GM19397 (cell line): Measurements from ENCODE around the gene IQCB1.
"Not testable (repeated sequence)": the region's sequence is repeated elsewhere in the genome, so short reads cannot be mapped to it uniquely, and the experiment has no call there.

Source experiments
- ATAC-seq: cut with Tn5 transposase; IDR thresholded peaks from one replicate; pipeline ENCODE4 v1.9.1; 2021; ENCODE audit warnings: mild to moderate bottlenecking, moderate library complexity; ENCODE audit not compliant: unreplicated experiment

IQCB1 gene, protein sequence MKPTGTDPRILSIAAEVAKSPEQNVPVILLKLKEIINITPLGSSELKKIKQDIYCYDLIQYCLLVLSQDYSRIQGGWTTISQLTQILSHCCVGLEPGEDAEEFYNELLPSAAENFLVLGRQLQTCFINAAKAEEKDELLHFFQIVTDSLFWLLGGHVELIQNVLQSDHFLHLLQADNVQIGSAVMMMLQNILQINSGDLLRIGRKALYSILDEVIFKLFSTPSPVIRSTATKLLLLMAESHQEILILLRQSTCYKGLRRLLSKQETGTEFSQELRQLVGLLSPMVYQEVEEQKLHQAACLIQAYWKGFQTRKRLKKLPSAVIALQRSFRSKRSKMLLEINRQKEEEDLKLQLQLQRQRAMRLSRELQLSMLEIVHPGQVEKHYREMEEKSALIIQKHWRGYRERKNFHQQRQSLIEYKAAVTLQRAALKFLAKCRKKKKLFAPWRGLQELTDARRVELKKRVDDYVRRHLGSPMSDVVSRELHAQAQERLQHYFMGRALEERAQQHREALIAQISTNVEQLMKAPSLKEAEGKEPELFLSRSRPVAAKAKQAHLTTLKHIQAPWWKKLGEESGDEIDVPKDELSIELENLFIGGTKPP

GRCh38 chr3:121834671-121835464, at the start of gene IQCB1, which contains the start of gene EAF2:
Gene IQCB1, minus strand, starts transcription at chr3:121835060. Its CDS starts 6,100 bp downstream, at chr3:121828960.
Gene EAF2, plus strand, starts transcription at chr3:121835209. Its CDS starts 77 bp downstream, at chr3:121835286.
- ATAC-seq = peak; percentile 99

DNA sequence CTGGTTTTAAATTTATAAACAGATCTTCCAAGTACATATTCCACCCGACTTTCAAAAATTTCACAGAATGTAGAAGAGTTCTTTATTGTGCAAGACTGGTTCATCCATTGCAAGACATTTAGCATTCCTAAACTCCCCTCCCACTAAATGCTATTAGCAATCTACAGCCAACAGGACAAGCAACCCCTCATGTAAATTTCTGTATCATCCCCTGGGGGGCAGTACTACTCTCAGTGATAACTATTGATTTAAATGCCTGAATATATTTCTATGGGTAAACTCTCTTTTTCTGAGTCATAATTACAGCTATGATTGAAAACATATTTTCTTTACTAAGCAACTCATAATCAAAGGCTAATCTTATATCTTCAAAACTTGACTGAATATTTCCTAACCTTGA, 48.6 kb upstream of the IQCB1 start:
- no peak for ATAC-seq

GRCh38 chr3:121878411-121878810, 43.6 kb upstream of the IQCB1 start:
- ATAC-seq = no peak

DNA sequence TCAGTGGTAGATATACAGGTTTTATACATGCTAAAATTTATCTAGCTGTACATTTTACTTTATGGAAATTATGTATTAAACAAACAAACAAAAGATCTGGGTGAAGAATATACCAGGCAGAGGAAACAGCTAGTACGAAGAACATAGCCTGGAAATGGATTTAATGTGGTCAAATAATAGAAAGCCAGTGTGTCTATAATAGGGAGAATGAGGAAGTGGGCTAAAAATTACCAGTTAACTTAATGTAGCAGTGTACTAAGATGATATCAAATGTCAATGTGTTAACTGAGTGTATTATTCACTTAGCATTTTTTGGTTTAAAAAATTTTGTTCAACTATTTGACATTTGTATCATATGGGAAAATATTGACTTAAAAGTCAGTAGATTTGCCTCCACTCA, 36.6 kb upstream of the IQCB1 start:
- ATAC-seq = no peak

DNA sequence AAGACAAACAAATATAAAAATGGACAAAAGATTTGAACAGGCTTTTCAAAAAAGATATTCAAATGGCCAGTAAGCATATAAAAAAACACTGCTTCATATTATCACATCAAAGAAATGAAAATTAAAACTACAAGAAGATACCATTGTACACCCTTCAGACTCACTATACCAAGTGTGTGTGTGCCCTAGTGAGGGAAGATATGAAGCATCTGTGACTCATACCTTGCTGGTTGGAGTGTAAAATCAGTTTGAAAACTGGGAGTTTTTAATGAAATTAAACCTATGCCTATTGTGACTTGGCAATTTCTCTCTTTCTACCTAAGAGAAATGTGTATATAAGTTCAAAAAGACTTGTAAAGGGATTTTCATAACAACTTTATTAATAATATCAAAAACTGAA, 35.9 kb upstream of the IQCB1 start:
- ATAC-seq = no peak

- no peak for ATAC-seq
Observed at GRCh38 chr3:121869736-121870135, 34.9 kb upstream of the IQCB1 start.

- no peak for ATAC-seq
Observed at GRCh38 chr3:121863801-121864200, 28.9 kb upstream of the IQCB1 start.

DNA sequence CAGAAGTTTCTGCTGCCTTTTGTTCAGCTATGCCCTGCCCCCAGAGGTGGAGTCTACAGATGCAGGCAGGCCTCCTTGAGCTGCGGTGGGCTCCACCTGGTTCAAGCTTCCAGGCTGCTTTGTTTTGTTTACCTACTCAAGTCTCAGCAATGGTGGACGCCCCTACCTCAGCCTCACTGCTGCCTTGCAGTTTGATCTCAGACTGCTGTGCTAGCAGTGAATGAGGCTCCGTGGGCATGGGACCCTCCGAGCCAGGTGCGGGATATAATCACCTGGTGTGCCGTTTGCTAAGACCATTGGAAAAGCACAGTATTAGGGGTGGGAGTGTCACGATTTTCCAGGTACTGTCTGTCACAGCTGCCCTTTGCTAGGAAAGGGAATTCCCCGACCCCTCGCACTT, 28.4 kb upstream of the IQCB1 start:
- not testable (repeated sequence) for ATAC-seq

DNA sequence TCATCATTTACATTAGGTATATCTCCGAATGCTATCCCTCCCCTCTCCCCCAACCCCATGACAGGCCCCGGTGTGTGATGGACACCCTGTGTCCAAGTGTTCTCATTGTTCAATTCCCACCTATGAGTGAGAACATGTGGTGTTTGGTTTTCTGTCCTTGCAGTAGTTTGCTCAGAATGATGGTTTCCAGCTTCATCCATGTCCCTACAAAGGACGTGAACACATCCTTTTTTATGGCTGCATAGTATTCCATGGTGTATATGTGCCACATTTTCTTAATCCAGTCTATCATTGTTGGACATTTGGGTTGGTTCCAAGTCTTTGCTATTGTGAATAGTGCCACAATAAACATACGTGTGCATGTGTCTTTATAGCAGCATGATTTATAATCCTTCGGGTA, 22.9 kb upstream of the IQCB1 start:
- ATAC-seq = not testable (repeated sequence)

DNA sequence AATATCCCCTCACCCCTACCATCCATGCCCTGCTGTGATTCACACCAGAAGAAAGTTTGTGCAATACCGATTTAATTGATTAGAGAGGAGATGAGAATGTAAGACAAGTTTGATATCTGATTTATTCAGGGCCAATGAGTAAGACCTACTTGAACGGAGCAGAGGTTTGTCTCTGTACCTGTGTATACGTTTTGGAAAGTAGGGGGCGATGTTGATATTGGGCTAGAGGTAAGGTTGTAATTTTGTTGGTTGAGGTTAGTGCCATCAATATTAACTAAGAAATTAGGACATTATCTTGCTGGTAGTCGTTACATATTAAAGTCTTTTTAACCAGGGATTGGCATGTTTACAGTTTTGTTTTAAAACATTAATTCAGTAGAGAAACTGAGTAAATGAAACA, 20.7 kb upstream of the IQCB1 start:
- no peak for ATAC-seq

DNA sequence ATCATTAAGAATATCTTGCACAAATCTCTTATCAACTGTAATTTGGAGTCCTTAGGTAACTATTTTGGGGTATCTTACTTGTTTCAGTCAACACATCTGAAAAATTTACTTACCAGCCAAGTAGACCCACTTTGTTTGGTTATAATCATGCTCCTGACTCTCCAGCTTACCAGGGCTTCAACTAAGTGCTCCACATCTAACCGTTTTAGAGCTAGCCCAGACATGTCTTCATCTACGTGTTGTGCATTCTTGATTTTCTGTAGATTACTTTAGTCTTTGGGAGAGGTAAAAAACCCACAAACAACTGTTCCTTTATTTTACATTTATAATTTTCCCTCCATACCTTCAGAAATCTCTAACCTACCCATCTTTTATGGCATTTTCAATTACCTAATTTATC, 17.4 kb upstream of the IQCB1 start:
- ATAC-seq = no peak

- ATAC-seq = no peak
Observed at GRCh38 chr3:121844892-121845291, 10.0 kb upstream of the IQCB1 start.

DNA sequence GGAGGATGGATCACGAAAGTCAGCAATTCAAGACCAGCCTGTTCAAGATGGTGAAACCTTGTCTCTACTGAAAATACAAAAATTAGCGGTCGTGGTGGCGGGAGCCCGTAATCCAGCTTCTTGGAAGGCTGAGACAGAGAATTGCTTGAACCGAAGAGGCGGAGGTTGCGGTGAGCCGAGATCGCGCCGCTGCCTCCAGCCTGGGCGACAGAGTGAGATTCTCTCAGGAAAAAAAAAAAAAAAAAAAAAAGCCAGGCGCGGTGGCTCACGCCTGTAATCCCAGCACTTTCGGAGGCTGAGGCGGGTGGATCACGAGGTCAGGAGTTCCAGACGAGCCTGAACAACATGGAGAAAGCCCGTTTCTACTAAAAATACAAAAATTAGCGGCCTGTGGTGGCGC, 5.1 kb upstream of the IQCB1 start:
- ATAC-seq = no peak

GRCh38 chr3:121836481-121836880, 1.6 kb upstream of the IQCB1 start:
- no peak for ATAC-seq

GRCh38 chr3:121836064-121836463, 1.2 kb upstream of the IQCB1 start:
- ATAC-seq = no peak

DNA sequence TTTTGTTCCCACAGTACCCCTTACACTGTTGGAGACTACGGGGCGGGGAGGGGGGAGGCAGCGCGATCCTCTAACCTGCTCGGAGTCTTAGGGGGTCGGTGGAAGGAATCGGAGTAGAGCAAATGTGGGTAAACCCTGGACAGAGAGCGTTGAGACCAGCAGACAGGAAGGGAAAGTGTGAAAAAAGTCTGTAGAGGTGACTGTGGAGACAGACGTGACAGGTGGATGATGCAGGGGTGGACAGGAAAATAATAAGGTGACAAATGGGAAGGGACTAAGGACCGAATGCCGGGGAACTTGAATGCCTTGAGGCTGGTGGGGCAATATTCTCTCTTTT, 573 bp upstream of the IQCB1 start:
- ATAC-seq = peak; percentile 6

DNA sequence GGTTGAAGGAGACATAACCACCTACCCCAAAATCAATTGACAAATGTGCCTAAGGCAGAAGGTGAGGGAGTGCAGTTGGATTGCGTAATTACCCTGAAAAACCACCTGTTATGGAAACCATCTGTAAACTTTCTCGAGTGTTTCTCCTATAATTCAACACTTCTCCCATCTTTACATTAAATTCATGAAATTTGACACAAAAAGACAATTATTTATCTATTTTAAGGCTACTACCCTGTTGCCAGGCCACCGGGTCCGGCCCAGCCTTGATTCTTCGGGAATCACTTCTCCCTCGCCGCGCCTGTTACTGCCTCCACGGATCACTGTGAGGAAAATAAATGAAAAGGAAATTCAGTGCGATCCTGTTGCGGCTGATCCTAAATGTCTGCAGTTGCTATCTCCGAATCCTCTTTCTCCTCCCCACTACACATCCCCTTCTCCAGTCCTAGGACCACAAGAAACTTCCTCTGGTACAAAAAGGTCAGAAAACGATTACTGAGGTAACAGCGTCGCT, 646 bp downstream of the IQCB1 start:
- no peak for ATAC-seq

- ATAC-seq = no peak
Observed at GRCh38 chr3:121822973-121823372, 11.9 kb downstream of the IQCB1 start.

GRCh38 chr3:121821421-121822199, 13.2 kb downstream of the IQCB1 start:
- no peak for ATAC-seq

DNA sequence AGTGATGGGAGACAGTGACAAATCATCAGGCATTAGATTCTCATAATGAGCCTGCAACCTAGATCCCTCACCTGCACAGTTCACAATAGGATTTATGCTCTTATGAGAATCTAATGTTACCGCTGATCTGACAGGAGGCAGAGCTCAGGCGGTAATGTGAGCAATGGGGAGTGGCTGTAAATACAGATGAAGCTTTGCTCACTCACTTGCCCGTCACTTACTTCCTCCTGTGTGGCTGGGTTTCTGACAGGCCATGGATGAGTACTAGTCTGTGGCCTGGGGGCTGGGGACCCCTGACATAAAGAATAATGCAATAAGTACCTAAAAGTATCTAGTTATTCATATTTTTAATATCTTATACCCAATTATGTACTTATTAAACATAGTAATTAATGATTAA, 15.6 kb downstream of the IQCB1 start:
- ATAC-seq = no peak

- no peak for ATAC-seq
Observed at GRCh38 chr3:121818578-121818977, 16.3 kb downstream of the IQCB1 start.
